HG03442 (cell line): ENCODE measurements around the gene TRHDE.

Experiments
- ATAC-seq: cut with Tn5 transposase; IDR thresholded peaks from one replicate; pipeline ENCODE4 v1.9.1; 2021; ENCODE audit warnings: mild to moderate bottlenecking, moderate library complexity; ENCODE audit not compliant: unreplicated experiment

TRHDE gene

DNA sequence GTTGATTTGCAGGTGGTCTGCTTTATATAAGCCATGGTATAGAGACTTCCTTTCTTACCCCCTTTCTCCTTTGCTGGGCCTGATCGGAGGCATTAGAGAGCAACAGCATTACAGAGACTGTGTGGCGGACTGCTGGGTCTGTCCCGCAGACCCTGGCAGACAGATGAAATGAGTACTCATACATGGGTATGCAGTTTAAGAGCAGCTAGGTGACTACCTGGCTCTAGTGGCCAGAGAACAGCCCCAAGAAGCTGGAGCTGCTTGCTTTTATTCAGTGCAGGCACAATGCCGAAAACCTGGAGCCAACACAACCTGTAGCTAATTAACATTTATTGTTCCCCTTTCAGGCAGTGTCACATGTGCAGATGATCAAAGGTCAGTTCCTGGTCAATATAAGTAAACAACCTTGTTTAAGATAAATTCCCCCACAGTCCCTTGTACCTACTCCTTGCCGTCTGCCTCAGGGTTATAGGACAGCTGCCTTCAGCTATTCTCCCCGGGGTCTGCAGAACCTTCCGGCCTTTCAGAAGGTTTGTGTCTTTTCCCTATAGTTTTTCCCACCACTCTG is 160.0 kb downstream of the TRHDE start:
- no peak for ATAC-seq

DNA sequence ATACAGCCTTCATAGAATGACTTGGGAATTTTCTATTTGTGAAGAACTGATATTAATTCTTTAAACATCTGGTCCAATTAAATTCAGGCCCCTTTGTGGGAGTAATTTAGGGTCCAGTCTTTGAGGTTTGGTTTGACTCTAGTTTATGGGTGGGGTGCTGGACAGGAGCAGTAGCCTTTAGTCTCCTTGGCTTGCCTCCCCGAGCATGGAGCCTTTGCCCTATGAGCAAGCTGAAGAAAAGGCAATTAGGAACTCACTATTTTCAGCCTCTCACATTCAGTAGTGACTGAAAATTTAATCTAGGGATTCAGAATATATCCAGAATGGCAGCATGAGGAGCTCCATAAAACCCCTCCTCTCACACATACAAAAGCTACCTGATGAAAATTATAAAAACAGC is 161.1 kb downstream of the TRHDE start:
- no peak for ATAC-seq

DNA sequence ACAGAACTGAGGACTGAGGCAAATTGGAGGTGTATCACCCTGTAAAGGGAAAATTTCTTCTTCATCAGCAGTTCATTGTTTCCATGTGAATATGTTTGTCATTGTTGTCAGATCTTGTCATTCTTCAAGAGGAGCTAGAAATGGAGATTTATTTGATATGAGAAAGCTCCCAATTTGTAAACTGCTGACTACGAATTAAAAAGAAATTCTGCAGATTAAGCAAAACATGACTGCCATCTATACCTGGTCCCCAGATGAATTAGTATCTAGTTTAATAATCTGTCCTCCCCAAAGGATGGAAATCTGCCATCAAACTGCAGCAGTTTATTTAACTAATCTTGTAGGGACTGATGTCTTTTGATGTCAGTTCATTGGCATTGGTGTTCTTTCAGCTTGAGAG is 162.8 kb downstream of the TRHDE start:
- no peak for ATAC-seq

DNA sequence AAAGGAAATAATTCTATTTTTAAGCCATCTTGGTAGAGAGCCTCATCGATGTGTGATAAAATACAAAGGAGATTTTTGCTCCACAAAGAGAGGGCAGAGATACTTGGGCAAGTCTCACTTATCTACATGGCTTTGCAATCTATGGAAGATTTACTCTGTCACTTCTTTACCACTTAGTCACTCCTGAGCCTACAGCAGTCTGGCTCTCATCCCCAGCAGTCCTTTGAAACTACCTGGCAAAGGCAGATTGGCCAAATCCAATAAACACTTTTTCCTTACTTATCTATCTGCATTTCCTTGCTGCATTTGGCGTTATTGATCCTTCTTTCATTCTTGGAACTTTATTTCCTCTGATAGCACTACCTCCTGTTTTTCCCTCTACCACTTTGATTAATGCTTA is 170.0 kb downstream of the TRHDE start:
- no peak for ATAC-seq

DNA sequence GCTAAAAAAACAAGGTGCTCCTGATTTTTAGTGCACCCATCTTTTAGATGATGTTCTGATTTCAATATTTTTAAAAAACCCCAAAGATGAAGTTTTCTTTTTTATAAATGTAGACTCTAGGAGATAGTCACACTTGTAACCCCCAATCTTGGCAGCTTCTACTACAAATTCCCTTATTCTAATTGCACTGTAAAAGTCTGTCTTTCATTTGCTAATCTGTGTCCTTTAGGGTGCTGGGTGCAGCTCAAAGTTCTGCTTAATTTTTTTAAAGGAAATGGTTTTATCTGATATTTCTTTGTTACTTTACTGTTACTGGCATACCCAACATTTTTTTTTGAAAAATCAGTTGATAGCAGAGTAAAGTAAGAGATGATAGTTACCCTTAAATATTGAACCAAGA is 172.0 kb downstream of the TRHDE start:
- ATAC-seq: no peak

DNA sequence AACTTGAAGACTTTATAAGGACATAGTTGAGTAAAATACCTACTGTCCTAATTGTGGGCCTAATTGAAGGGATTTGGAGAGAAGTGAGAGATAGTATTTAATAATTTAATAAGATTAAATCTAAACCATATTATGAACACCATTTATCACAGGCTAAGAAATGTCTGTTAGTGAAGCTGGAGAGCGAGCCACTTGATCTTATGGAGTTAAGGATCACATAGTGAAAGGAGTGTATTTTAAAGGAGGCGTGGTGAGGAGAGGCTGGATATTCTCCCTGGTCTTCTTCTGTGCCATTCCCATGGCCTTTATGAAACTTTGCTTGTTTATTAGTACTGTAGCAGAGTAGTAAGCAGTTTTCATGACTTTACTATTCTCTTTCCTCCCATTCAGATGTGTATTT is 172.4 kb downstream of the TRHDE start:
- ATAC-seq: no peak

DNA sequence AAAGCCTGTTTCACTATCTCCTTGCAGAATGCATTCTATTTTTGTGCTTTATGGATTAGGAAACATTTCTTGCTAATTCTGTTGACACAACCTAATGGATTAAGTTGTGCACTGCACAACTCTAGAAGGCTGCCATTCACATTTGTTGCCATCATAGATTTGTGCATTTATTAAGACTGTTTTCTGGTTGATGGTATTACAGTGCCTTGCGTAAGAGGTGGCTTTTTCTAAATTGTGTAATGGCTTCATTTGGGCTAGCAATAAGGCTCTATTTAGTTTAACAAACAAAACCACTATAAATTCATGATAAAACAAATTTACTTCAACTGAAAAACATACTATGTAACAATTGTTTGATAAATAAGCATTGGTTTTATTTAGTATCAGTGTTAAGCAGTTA is 175.9 kb downstream of the TRHDE start:
- no peak for ATAC-seq

DNA sequence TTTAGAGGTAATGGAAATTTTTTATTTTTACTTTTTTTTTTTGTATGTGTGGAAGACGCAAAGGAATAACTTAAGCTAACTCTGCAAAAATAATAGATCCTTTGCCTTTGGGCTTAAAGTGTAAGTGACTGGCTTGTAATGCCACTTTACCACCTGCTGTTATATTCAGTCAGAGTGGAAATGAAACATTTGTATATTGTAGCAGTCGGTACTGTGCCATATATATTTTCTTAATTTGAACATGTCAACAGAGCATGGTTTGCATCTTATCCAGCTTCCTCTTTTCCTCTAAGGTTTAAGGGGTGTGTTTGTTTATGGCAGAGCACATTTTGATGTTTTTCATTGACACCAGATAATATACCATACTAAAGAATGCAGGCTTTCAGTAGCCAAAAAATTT is 176.6 kb downstream of the TRHDE start:
- no peak for ATAC-seq

DNA sequence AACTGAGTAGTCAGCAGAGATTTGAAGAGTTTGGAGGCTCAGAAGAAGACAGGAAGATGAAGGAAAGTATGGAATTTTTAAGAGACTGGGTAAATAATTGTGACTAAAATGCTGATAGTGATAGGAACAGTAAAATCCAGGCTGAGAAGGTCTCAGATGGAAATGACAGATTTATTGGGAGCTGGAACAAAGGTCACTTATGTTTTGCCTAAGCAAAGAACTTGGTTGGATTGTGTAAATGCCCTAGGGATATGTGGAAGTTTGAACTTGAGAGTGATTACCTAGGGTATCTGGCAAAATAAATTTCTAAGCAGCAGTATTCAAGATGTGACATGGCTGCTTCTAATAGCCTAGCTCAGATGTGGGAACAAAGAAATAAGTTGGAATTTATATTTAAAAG is 180.9 kb downstream of the TRHDE start:
- no peak for ATAC-seq

DNA sequence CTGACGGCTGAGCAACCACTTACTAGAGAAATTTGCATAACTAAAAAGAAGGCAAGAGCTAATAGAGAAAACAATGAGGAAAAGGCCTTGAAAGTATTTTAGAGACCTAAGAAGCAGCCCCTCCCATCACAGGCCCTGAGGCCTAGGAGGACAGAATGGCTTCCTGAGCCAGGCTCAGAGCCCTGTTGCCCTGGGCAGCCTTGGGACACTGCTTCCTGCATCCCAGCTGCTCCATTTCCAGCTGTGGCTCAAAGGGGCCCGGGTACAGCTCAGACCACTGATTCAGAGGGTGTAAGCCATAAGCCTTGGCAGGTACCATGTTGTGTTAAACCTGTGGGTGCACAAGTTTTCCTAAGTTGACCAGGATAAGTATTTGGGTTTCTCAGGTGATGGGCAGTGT is 181.4 kb downstream of the TRHDE start:
- no peak for ATAC-seq

DNA sequence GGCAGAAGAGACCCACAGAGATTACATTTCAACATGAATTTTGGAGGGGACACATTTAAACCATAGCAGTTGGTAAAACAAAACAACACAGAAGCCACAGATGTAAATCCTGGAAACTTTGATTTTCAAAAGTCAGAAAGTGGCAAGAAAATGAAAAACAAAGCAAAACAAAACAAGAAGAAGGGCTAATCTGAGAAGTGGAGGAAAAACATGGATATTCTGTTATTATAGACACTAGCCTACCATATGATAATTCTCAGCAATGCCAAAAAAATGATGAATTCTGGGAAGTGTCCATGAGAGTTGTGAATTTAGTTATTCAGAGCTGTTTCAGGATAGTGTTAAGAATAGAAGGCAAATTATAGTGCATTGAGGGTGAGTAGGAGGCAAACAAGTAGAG is 192.3 kb downstream of the TRHDE start:
- no peak for ATAC-seq

DNA sequence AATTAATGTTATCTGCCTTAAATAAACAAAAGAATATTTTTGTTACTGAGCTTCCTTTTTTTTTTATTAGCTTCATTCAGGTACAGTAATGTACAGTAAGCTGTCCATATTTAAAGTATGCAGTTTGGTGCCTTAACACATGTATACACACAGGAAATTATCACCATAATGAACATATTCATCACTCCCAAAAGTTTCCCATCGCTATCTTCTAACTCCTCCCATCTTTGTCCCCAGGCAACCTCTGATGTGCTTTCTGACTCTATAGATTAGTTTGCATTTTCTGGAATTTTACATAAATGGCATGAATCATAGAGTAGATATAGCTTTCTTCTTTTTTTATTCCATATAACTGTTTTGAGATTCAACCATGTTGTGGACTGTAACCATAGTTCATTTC is 193.0 kb downstream of the TRHDE start:
- ATAC-seq: no peak

DNA sequence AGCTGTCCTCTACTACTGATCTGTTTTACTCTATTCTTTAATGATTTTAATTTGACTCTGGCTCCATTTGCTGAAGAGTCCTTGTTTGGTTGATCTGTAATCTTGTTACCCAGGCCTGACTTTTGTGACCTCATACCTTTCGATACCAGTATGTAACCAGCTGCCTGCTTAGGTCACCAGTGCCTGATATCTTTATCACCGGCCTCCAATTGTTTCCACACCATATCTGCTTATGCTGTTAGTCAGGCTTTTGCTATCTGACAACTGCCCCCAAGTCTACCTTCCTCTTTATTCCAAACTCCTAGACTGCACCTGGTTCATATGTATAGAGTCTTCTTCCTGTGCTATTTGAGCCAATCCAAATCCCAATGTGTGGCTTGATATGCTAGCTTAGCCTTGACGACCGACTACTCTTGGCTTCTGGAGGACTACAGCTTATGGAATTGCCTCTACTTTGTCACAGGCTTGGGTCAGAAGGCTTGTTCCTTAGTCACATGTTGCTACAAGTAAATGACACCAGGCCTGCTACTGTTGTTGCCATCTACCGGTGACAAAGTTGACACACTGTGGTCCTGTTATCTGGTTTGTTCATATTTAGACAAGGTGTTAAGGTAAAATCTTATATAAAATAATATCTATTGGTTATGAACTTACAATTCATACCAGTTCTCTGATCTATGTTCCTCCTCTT is 193.9 kb downstream of the TRHDE start:
- ATAC-seq: no peak

DNA sequence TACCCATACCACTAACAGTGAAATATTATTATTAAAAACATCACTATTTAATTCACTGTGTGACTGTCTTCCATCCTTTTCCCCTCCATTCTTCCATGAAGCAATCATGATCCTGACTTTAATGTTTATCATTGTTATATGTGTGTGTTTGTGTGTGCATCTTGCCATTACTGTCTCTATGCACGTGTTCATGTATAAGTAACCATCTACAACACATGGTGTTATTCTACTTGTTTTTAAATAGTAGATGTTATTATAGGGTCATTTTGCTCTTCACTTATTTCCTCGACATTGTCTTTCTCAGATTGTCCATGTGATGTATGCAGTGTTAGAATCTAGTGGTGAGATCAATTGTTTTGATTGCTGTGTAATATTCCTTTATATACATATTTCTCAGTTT is 195.8 kb downstream of the TRHDE start:
- no peak for ATAC-seq

DNA sequence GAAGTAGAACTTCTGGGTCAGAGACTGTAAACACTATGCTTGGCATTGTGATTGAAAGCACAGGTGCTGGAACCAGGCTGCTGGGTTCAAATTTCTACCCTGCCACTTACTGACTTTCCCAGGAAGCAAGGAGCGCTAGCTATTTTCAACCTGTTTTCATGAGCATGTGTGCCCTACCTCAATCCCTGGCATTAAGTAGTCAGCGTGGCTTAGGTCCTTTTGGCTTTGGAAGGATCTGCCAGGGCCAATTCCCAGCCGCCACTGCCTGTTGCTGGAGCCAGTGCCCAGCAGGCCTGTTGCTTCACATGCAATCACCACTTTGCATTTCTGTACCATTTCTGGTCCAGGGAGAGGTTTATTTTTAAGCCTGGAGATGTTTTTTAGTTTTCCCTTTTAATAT is 196.3 kb downstream of the TRHDE start:
- no peak for ATAC-seq

DNA sequence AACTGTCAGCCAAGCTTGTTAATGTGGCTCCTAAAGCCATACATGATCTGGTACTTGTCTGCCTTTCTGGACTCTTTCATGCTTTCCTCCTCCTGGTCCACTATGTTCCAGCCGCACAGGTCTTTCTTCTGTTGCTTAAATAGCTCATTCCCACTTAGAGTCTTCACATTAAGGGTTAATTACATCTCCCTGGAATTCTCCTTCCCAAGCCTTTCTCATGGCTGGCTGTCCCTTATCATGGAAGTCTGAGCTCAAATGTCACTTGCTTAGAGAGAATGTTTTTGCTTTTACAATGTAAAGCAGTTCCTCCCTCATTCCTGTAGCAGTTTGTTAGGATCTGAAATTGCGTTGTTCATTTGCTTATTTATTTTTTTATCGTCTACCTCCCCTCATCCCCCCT is 199.6 kb downstream of the TRHDE start:
- ATAC-seq: no peak

DNA sequence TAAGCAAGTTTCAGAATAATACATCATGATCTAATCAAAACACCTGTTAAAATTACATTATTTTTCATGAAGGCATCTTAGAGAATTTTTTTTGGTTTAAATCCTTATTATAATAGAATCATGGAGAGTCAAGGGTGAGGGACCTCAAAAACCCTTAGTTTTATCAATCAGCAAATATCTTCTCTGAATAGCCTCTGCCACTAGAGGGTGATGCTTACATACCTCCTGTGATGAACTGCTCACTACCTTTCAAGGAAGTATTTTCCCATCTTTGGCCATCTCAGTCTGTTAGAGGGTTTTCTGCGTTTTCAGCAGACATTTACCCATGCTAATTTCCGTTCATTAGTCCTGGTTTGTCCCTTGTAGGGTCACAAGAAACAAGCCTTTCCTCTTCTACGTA is 200.2 kb downstream of the TRHDE start:
- no peak for ATAC-seq

DNA sequence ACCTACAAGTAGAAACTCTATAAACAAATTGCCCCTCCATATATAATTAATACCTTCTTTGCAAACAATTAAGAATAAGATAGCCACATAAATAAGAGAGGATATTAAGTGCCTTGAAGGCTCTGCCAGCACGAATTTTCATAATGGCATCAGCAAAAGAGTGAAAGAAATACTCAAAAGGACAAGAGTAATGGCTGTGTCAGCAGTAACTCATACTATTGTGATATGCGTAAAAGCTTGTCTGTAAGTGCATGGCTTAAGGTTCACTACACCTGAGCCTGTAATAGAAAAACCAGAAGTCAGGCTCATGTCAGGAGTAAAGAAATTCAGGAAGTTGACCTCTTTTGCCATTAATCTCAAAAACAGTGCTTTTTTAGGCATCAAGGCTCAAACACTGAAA is 204.1 kb downstream of the TRHDE start:
- no peak for ATAC-seq

DNA sequence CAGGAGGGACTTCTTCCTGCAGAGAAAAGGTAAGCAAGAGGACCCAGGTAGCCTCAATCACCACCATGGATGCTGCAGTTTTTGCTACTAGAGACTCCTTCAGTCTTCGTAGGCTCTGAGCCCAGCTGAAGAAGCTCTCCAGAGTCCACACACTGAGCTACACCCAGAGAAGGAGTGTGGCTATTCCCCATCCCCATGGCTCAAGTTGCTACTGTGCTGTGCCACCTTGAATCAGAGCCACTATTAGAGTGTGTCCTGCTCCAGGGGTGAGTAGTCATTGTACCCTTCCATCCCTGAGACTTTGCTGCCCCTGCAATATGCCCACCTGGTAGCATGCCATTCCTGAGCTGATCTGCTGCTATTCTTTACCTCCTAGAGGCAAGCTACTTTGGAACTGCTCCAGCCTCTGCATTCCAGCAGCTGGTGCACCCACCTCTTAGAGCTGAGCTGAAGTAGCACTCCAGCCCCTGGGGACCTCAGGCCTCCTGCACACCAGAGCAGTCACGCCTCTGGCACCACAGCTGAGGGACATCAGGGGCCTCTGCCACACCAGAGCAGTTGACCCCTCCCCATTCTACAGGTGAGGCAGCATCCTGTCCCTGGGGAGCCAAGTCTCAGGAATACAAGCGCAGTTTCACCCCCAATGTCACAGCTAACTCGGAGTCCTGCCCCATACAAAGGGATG is 213.0 kb downstream of the TRHDE start:
- ATAC-seq: no peak

DNA sequence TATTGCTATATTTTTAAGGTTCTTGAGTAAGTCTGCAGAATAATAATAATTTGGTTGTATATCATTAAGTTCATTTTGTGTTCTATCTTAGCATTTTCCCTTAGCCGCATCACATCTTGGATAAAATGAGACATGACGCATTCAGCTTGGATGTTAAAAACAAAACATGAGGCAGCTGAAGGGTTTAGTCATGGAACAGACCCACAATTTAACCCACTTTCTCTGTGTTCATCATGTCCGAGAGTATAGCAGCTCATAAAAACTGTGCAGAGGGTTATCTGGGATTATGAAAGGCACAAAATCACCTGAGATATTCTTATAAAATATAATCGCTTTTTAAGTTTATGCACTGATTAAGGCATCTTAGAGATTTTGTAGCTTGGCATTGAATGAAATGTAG is 219.3 kb downstream of the TRHDE start:
- ATAC-seq: no peak

DNA sequence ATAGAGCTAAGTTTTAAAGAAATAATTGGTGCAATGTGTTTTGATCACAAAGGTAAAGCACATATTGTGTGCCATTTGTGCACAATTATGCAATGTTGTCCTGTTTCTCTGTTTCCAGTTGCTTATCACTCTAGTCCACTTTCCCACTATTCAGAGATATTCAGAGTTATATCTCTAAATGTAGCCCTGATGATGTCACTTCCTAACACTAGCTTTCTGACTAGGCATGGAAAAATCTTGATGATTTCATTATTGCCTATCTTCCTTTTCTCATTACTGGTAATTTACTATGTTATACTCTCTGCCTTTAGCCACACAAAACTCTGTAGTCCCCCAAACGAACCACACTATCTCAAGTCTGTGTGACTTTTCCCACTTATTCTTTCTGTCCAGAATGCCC is 221.2 kb downstream of the TRHDE start:
- ATAC-seq: no peak

DNA sequence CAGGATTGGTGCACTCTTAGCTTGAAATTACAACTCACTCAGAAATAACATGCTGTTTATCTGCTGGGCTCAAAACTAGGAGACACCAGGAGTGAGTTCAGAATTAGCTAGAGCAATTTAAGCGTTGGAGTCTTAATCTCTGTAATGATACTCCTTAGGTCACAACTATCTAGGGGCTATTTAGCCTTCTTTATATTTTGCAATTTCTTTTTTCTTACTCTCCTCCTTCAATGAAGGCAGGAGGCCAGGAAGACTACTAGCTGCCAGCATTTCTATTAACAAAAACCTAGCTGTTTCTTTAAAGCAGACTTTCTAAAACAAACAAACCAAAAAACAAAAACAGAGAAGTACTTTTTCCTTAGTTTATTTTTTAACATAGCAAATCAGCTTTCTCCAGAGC is 226.2 kb downstream of the TRHDE start:
- no peak for ATAC-seq

DNA sequence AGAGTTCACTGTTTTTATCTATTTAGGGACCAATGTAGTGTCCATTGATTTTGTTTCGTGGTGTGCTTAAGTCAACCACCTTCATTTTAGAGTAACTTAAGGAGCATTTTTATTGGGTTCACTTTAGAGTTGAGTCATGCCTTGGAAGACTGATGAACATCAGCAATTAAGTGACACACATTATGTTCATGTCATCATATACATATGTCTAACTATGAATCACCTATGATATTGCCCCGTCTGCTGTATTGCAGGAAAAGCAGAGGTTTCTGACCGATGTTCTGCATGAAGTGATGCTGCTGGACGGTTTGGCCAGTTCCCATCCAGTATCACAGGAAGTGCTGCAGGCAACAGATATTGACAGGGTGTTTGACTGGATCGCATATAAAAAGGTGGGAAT is 227.1 kb downstream of the TRHDE start:
- no peak for ATAC-seq
